ENCODE data around the gene NEURL3. TPM values are rescaled to one million over a fixed set of nuclear protein-coding genes. Genes with fewer than 3 reads are reported as not detected.

Gene NEURL3
- total and polyA plus RNA-seq, 2 of the 8 experiments (the other 6 are each of a cell fraction or from before 2014, with no cell fraction given), result not detected

- FAIRE-seq, result no peak
- H2BK15ac ChIP-seq (ENCODE audit: low read length), result no peak overlapping the region
- no peak overlapping the region for H3K18ac ChIP-seq (ENCODE audit: extremely low read depth, low read length)
- peaks cover 10 to 33% (median 23%) of the 10 kb centered on the region in 4 experiments; a peak in 6 of 7 replicates for H3K27me3 ChIP-seq (replicated peaks in 1 of 4; ENCODE audit: control insufficient read depth in 3 of 4, extremely low read depth in 1 of 4, insufficient read depth in 3 of 4, low read length in 3 of 4)
- H3K36me3 ChIP-seq (ENCODE audit: control insufficient read depth in 2 of 4, insufficient read depth in 4 of 4, low read length in 3 of 4), result no peaks in the 10 kb centered on the region
- H2AK5ac ChIP-seq (ENCODE audit: low read depth, low read length), result no peak overlapping the region
- H2BK5ac ChIP-seq (ENCODE audit: low read depth, low read length), result no peak overlapping the region
- no peak for DNase-seq (ENCODE audit: low read depth in 1 of 2, low spot score in 2 of 2)
- H2AFZ ChIP-seq (ENCODE audit: low read length), result no peak overlapping the region
- H3K56ac ChIP-seq (replicated peaks; ENCODE audit: insufficient read length, low read depth, low read length), result no peak overlapping the region
- no peak overlapping the region for H2BK120ac ChIP-seq (replicated peaks; ENCODE audit: low read depth, low read length)
- H3K4me1 ChIP-seq (replicated peaks in 1 of 4; ENCODE audit: control insufficient read depth in 3 of 4, insufficient read depth in 4 of 4, low read length in 3 of 4), result peaks cover 3 to 21% (median 18%) of the 10 kb centered on the region in 4 experiments
- no peaks in the 10 kb centered on the region for H3K9me3 ChIP-seq (ENCODE audit: insufficient read depth in 2 of 2, low read depth in 1 of 2, low read length in 1 of 2)
- H3K23ac ChIP-seq (ENCODE audit: insufficient read length), result no peak overlapping the region
- H3K9ac ChIP-seq (replicated peaks in 1 of 4; ENCODE audit: extremely low read depth in 1 of 4, low read depth in 3 of 4, low read length in 3 of 4), result no peak overlapping the region
- H3K23me2 ChIP-seq (ENCODE audit: low read depth, low read length), result peaks cover 17% of the 10 kb centered on the region; the same call in 1 of the 2 replicates
- H2BK12ac ChIP-seq (ENCODE audit: low read depth, low read length), result no peak overlapping the region
- H3K79me1 ChIP-seq (ENCODE audit: low read depth, low read length), result no peaks in the 10 kb centered on the region
- no peak overlapping the region for H2BK20ac ChIP-seq (ENCODE audit: low read length)
- H4K5ac ChIP-seq (ENCODE audit: insufficient read length, low read depth, low read length), result no peak overlapping the region
- no peak overlapping the region for H3K4me3 ChIP-seq (ENCODE audit: extremely low read depth in 1 of 4, insufficient read depth in 2 of 4, low read depth in 3 of 4, low read length in 4 of 4)
- no peak for TF ChIP-seq JUND (IDR thresholded peaks at IDR 0.05; ENCODE audit: low read length)
- TF ChIP-seq YY1 (IDR thresholded peaks at IDR 0.05; ENCODE audit: low read depth, low read length), result no peak
- ChIA-PET POLR2A (ENCODE audit: partially characterized antibody) (no interaction called here), CTCF (ENCODE audit: partially characterized antibody) (interaction anchor here (0.8 to 18.5 kb wide), 3 partner anchors 18 to 25 kb away, joined by 6 to 361 read pairs (median 7); no protein-coding TSS in a partner anchor)
- no peaks in the 10 kb centered on the region for H3K79me2 ChIP-seq (ENCODE audit: control insufficient read depth in 1 of 2, insufficient read depth in 2 of 2, low read length in 2 of 2)
- no peak overlapping the region for H4K8ac ChIP-seq (ENCODE audit: extremely low read depth, insufficient read depth, low read length)
- no peak overlapping the region for H4K91ac ChIP-seq (replicated peaks; ENCODE audit: insufficient read length, low read length)
- 84% methylated on average over 5 of the region's 5 CpGs; no CpG with 5 or more reads in 1 of the 2 experiments for WGBS, 2 experiments (ENCODE audit: extremely low coverage in 1 of 2, insufficient coverage in 1 of 2, insufficient read length in 1 of 2, insufficient replicate concordance in 2 of 2, low coverage in 1 of 2, low lambda C conversion rate in 2 of 2, missing lambda C conversion rate in 1 of 2)
- H3K14ac ChIP-seq (ENCODE audit: insufficient read length), result no peak overlapping the region
- H3K27ac ChIP-seq (ENCODE audit: low read depth, low read length), result no peak overlapping the region
- H3K4ac ChIP-seq (replicated peaks; ENCODE audit: insufficient read length, low read depth, low read length), result no peak overlapping the region
- peaks cover 5 to 7% of the 10 kb centered on the region in 2 experiments for H4K20me1 ChIP-seq (replicated peaks in 1 of 2; ENCODE audit: control insufficient read depth in 1 of 2, insufficient read depth in 2 of 2, low read length in 2 of 2)
- H3K4me2 ChIP-seq (ENCODE audit: insufficient read depth in 1 of 2, low read depth in 2 of 2, low read length in 2 of 2), result no peak overlapping the region
These were observed 29.6 kb upstream of the NEURL3 start for GRCh38 chr2:96534701-96535181.

All from H1 (cell line).